COLO668 (cell line): ENCODE results near the gene SYK.
"Not testable (repeated sequence)": the region's sequence is repeated elsewhere in the genome, so short reads cannot be mapped to it uniquely, and the experiment has no call there.

Source experiments
- DNase-seq: peaks from one replicate; lab custom pipeline; 2025; ENCODE audit not compliant: unreplicated experiment; lab: John Stamatoyannopoulos, UW

The SYK gene

GRCh38 chr9:90801241-90801972 lies at the start of gene SYK:
Gene SYK, plus strand, starts transcription at chr9:90801819. Its CDS starts 42,080 bp downstream, at chr9:90843899.
- DNase-seq, result peak; percentile 85

- DNase-seq, result peak; percentile 42
These were observed 45.9 kb upstream of the SYK start for GRCh38 chr9:90755514-90756371.

- not testable (repeated sequence) for DNase-seq
These were observed 41.0 kb upstream of the SYK start for GRCh38 chr9:90760577-90760976.

- no peak for DNase-seq
These were observed 34.9 kb upstream of the SYK start for GRCh38 chr9:90766731-90767130.

- DNase-seq, result no peak
These were observed 34.0 kb upstream of the SYK start for GRCh38 chr9:90767523-90768100.

- DNase-seq, result no peak
These were observed 31.4 kb upstream of the SYK start for GRCh38 chr9:90770182-90770738.

- DNase-seq, result no peak
These were observed 30.7 kb upstream of the SYK start for GRCh38 chr9:90770927-90771326.

- no peak for DNase-seq
These were observed 29.2 kb upstream of the SYK start for GRCh38 chr9:90772386-90772785.

GRCh38 chr9:90773617-90774016 lies 28.0 kb upstream of the SYK start:
- peak; percentile 10 for DNase-seq

GRCh38 chr9:90774071-90774470 lies 27.5 kb upstream of the SYK start:
- no peak for DNase-seq

- DNase-seq, result peak; percentile 10
These were observed 26.9 kb upstream of the SYK start for GRCh38 chr9:90774682-90775081.

GRCh38 chr9:90775657-90776056 lies 26.0 kb upstream of the SYK start:
- no peak for DNase-seq

- DNase-seq, result no peak
These were observed 22.9 kb upstream of the SYK start for GRCh38 chr9:90778746-90779145.

- no peak for DNase-seq
These were observed 18.1 kb upstream of the SYK start for GRCh38 chr9:90783552-90783951.

GRCh38 chr9:90783964-90784363 lies 17.7 kb upstream of the SYK start:
- no peak for DNase-seq

- no peak for DNase-seq
These were observed 13.7 kb upstream of the SYK start for GRCh38 chr9:90787771-90788460.

GRCh38 chr9:90788527-90788926 lies 13.1 kb upstream of the SYK start:
- not testable (repeated sequence) for DNase-seq

GRCh38 chr9:90789408-90789807 lies 12.2 kb upstream of the SYK start:
- no peak for DNase-seq

- no peak for DNase-seq
These were observed 11.8 kb upstream of the SYK start for GRCh38 chr9:90789862-90790261.

- not testable (repeated sequence) for DNase-seq
These were observed 8.6 kb upstream of the SYK start for GRCh38 chr9:90793024-90793423.

GRCh38 chr9:90793729-90794128 lies 7.9 kb upstream of the SYK start:
- no peak for DNase-seq
